Neural cell (in vitro differentiated cells): Measurements from ENCODE around the gene ZDHHC14.

ENCODE experiments used
- CTCF ChIP-seq: fragments of 450-650 bp; IDR thresholded peaks from 2 replicates; pipeline ENCODE4 v1.5.1; 2014; ENCODE audit warnings: antibody characterized with exemption, mild to moderate bottlenecking, moderate library complexity; ENCODE audit not compliant: poor library complexity, severe bottlenecking
- EP300 ChIP-seq: fragments of 450-650 bp; conservative IDR thresholded peaks from 2 replicates; pipeline ENCODE4 v1.6.1; 2014; ENCODE audit warnings: antibody characterized with exemption, mild to moderate bottlenecking, moderate library complexity; ENCODE audit not compliant: poor library complexity, severe bottlenecking
- EZH2 ChIP-seq: fragments of 200-600, 300-800 bp; shearing (Covaris generic), sonication (generic); IDR thresholded peaks from 2 replicates; pipeline ENCODE4 v1.6.1; 2014; ENCODE audit warnings: antibody characterized with exemption, low read length, borderline replicate concordance, mild to moderate bottlenecking; ENCODE audit not compliant: insufficient read depth, poor library complexity, severe bottlenecking
- POLR2AphosphoS5 ChIP-seq: IDR thresholded peaks from 2 replicates; pipeline ENCODE4 v1.6.1; 2012
- RAD21 ChIP-seq: fragments of 450-650 bp; conservative IDR thresholded peaks from 2 replicates; pipeline ENCODE4 v1.6.1; 2014; ENCODE audit warnings: antibody characterized with exemption, mild to moderate bottlenecking, moderate library complexity
- TAF1 ChIP-seq: IDR thresholded peaks from 2 replicates; pipeline ENCODE4 v1.6.1; 2012; ENCODE audit warnings: low read depth
- TF ChIP-seq, protein P1 (sequence below): IDR thresholded peaks from 2 replicates; pipeline ENCODE4 v1.6.1; 2012; ENCODE audit warnings: borderline replicate concordance

DNA sequence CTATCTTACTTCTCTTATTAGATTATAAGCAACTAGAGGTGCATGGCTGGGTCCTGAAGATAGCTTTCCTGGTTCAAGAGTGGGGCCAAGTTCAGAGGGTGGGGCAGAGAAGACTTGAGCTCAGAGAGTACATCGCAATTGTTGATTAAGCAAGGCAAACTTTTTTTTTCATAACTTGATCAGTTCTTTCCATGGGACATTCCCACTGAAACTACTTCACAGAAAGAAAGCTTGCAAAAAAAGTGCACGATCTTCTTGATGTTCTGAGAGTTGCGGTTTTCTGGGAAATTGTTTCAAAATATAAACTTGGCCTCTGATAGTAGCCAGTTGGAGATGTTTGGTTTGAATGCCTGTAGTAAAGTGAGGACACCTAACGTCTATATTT lies 100.9 kb downstream of the ZDHHC14 start:
- TF ChIP-seq CTCF: no peak
- no peak for TF ChIP-seq EZH2
- TF ChIP-seq POLR2AphosphoS5: no peak
- TF ChIP-seq, protein P1, sequence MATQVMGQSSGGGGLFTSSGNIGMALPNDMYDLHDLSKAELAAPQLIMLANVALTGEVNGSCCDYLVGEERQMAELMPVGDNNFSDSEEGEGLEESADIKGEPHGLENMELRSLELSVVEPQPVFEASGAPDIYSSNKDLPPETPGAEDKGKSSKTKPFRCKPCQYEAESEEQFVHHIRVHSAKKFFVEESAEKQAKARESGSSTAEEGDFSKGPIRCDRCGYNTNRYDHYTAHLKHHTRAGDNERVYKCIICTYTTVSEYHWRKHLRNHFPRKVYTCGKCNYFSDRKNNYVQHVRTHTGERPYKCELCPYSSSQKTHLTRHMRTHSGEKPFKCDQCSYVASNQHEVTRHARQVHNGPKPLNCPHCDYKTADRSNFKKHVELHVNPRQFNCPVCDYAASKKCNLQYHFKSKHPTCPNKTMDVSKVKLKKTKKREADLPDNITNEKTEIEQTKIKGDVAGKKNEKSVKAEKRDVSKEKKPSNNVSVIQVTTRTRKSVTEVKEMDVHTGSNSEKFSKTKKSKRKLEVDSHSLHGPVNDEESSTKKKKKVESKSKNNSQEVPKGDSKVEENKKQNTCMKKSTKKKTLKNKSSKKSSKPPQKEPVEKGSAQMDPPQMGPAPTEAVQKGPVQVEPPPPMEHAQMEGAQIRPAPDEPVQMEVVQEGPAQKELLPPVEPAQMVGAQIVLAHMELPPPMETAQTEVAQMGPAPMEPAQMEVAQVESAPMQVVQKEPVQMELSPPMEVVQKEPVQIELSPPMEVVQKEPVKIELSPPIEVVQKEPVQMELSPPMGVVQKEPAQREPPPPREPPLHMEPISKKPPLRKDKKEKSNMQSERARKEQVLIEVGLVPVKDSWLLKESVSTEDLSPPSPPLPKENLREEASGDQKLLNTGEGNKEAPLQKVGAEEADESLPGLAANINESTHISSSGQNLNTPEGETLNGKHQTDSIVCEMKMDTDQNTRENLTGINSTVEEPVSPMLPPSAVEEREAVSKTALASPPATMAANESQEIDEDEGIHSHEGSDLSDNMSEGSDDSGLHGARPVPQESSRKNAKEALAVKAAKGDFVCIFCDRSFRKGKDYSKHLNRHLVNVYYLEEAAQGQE: no peak
- no peak for TF ChIP-seq TAF1
- no peak for TF ChIP-seq EP300
- TF ChIP-seq RAD21: no peak
